ENCODE results near the gene SMAD2. TPM values are rescaled to one million over a fixed set of nuclear protein-coding genes. Genes with fewer than 3 reads are reported as not detected.

Gene SMAD2
- total and polyA plus RNA-seq, 4 experiments from 2014 or later, result 88.5 to 131 (median 109) TPM

DNA sequence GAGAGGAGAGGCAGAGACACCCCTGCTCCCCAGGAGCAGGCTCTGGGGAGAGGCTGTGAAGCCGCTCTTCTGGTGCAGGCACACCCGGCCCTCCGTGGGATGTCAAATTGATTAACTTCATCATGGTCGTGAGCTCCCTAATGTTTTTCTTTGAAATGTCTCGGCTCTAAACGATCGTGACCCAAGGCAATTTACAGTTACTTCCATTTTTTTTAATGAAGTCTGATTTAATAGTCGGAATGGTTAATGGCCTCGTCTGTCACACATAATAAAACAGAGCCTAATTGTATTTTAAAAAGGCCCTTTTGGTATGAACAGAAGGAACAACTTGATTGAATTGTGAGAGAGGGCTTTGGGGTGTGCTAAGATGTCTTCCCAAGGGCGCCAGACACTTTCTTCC lies 130.2 kb downstream of the SMAD2 start:
- Histone ChIP-seq H3K9me3 (ENCODE audit: control insufficient read depth in 1 of 2, low read length in 2 of 2) (no peaks in the 10 kb centered on the region), H3K36me3 (ENCODE audit: insufficient read depth, low read length) (no peaks in the 10 kb centered on the region), H3K27ac (ENCODE audit: low read depth, low read length) (no peak overlapping the region), H3K4me3 (ENCODE audit: low read length in 2 of 2) (no peak overlapping the region), H3K4me1 (ENCODE audit: insufficient read depth, low read length) (no peaks in the 10 kb centered on the region), H3K27me3 (ENCODE audit: insufficient read depth, low read length) (no peaks in the 10 kb centered on the region)
- POLR2A ChIA-PET (ENCODE audit: partially characterized antibody), result no interaction called here
- Mint-ChIP-seq H3K9me3 (peaks cover 0 to 3% (median 0%) of the 10 kb centered on the region in 8 donors), H3K4me3 (no peak overlapping the region), H3K36me3 (no peaks in the 10 kb centered on the region), H3K27me3 (peaks cover 4 to 7% of the 10 kb centered on the region in 2 donors), H3K4me1 (no peaks in the 10 kb centered on the region), H3K27ac (no peak overlapping the region)
- DNase-seq, result no peak
- intact Hi-C loops (cut with micrococcal nuclease), result no loop called here
- CTCF ChIA-PET (ENCODE audit: partially characterized antibody), result no interaction called here

DNA sequence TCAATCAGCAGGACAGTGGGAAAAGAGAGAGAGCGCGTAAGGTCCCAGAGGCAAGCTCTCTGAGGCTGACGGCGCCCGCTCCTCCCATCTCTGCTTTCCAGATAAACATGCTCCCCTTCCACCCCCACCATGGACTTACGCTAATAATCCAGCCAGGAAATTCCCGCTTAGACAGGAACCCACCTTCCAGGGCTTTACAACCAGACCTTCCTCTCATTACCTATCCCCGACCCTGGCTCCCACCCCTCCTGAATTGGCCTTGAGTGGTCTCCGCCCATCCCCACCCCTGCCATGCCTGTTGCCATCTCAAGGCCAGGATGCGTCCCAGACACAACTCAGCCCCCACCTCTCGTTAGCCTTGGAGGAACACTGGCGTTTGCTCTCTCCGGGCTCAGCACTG lies 131.1 kb downstream of the SMAD2 start:
- POLR2A ChIA-PET (ENCODE audit: partially characterized antibody), result no interaction called here
- Histone ChIP-seq H3K36me3 (ENCODE audit: insufficient read depth, low read length) (no peaks in the 10 kb centered on the region), H3K27ac (ENCODE audit: low read depth, low read length) (no peak overlapping the region), H3K9me3 (ENCODE audit: control insufficient read depth in 1 of 2, low read length in 2 of 2) (no peaks in the 10 kb centered on the region), H3K4me3 (ENCODE audit: low read length in 2 of 2) (no peak overlapping the region), H3K27me3 (ENCODE audit: insufficient read depth, low read length) (no peaks in the 10 kb centered on the region), H3K4me1 (ENCODE audit: insufficient read depth, low read length) (no peaks in the 10 kb centered on the region)
- CTCF ChIA-PET (ENCODE audit: partially characterized antibody), result no interaction called here
- DNase-seq, result no peak
- Mint-ChIP-seq H3K9me3 (peaks cover 0 to 3% (median 0%) of the 10 kb centered on the region in 8 donors), H3K36me3 (no peaks in the 10 kb centered on the region), H3K4me1 (no peaks in the 10 kb centered on the region), H3K27me3 (peaks cover 4 to 5% of the 10 kb centered on the region in 2 donors), H3K4me3 (no peak overlapping the region), H3K27ac (no peak overlapping the region)
- intact Hi-C loops (cut with micrococcal nuclease), result no loop called here

DNA sequence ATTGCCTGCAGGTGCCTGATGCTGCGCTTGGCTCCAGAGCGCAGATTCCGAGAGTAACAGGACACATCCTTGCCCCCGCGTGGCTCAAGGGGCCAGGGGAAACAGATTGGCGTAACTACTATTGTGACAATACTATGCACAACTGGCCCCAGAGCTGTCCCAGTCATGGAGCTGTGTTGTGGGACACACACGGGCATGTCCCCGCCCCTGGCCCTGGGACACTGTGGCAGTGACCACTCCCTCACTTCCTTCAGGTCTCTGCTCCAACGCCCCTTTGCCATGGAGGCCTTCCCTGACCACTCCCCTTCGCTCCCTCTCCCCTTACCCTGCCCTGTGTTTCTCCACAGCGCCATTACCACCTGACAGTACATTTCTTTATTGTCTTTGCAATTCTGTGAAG lies 132.1 kb downstream of the SMAD2 start:
- H3K4me3 ChIP-seq (ENCODE audit: low read length in 2 of 2), result no peak overlapping the region
- H3K9me3 ChIP-seq (ENCODE audit: control insufficient read depth in 1 of 2, low read length in 2 of 2), result no peaks in the 10 kb centered on the region
- Mint-ChIP-seq H3K4me3 (no peak overlapping the region), H3K36me3 (no peaks in the 10 kb centered on the region), H3K27me3 (peaks cover 4 to 10% of the 10 kb centered on the region in 2 donors), H3K27ac (no peak overlapping the region), H3K9me3 (no peaks in the 10 kb centered on the region), H3K4me1 (no peaks in the 10 kb centered on the region)
- no peak for DNase-seq
- H3K27me3 ChIP-seq (ENCODE audit: insufficient read depth, low read length), result no peaks in the 10 kb centered on the region
- ChIA-PET CTCF (ENCODE audit: partially characterized antibody) (no interaction called here), POLR2A (ENCODE audit: partially characterized antibody) (no interaction called here)
- intact Hi-C loops (cut with micrococcal nuclease), result no loop called here
- H3K36me3 ChIP-seq (ENCODE audit: insufficient read depth, low read length), result no peaks in the 10 kb centered on the region
- no peak overlapping the region for H3K27ac ChIP-seq (ENCODE audit: low read depth, low read length)
- H3K4me1 ChIP-seq (ENCODE audit: insufficient read depth, low read length), result no peaks in the 10 kb centered on the region

DNA sequence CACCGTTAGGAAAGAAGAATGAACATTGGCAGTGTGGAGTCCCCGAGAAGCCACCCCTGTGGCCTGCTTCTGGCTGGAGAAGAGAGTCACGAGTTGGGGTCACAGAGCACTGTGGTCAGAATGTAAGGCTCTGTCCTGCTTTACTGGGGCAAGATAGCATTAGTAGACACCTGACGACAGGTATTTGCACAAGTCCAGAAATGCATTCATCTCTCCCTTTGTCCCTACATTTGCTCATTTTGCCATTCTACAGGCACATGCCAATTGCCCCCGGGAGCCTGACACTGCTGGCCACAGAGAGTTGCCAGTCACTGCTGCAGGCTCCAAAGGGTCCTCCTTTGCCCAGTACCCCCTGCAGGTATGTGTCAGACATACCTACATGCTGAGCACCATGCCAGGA lies 133.3 kb downstream of the SMAD2 start:
- no peak for DNase-seq
- H3K4me1 ChIP-seq (ENCODE audit: insufficient read depth, low read length), result no peaks in the 10 kb centered on the region
- Mint-ChIP-seq H3K4me3 (no peak overlapping the region), H3K4me1 (no peaks in the 10 kb centered on the region), H3K27ac (no peak overlapping the region), H3K36me3 (no peaks in the 10 kb centered on the region), H3K27me3 (peaks cover 5 to 14% of the 10 kb centered on the region in 2 donors), H3K9me3 (no peaks in the 10 kb centered on the region)
- H3K27ac ChIP-seq (ENCODE audit: low read depth, low read length), result no peak overlapping the region
- intact Hi-C loops (cut with micrococcal nuclease), result no loop called here
- no peaks in the 10 kb centered on the region for H3K9me3 ChIP-seq (ENCODE audit: control insufficient read depth in 1 of 2, low read length in 2 of 2)
- CTCF ChIA-PET (ENCODE audit: partially characterized antibody), result no interaction called here
- no peaks in the 10 kb centered on the region for H3K36me3 ChIP-seq (ENCODE audit: insufficient read depth, low read length)
- no peaks in the 10 kb centered on the region for H3K27me3 ChIP-seq (ENCODE audit: insufficient read depth, low read length)
- POLR2A ChIA-PET (ENCODE audit: partially characterized antibody), result no interaction called here
- no peak overlapping the region for H3K4me3 ChIP-seq (ENCODE audit: low read length in 2 of 2)

DNA sequence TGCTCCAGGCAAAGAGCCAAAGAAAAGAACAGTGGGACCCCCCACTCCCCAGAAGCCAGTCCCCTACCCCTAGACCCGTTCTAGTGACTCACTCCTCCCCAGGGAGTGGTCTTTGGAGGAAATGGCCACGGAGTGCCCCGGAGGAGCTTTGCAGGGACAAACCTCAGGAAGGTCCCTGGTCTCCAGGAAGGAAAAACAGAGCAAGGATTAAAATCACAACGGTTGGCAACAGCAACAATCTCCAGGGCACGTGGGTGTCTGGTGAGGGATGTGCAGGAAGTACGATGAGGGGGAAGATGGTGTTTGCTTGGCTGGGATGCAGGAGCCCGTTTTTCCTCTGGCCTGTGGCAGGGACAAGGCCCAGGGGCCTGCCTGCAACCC lies 135.0 kb downstream of the SMAD2 start:
- CTCF ChIA-PET (ENCODE audit: partially characterized antibody), result no interaction called here
- Histone ChIP-seq H3K27ac (ENCODE audit: low read depth, low read length) (no peak overlapping the region), H3K9me3 (ENCODE audit: control insufficient read depth in 1 of 2, low read length in 2 of 2) (no peaks in the 10 kb centered on the region), H3K4me1 (ENCODE audit: insufficient read depth, low read length) (no peaks in the 10 kb centered on the region), H3K36me3 (ENCODE audit: insufficient read depth, low read length) (no peaks in the 10 kb centered on the region), H3K4me3 (ENCODE audit: low read length in 2 of 2) (no peak overlapping the region), H3K27me3 (ENCODE audit: insufficient read depth, low read length) (no peaks in the 10 kb centered on the region)
- no peak for DNase-seq
- Mint-ChIP-seq H3K27ac (peak overlapping the region in 1 of 7 donors; percentile 44), H3K9me3 (no peaks in the 10 kb centered on the region), H3K36me3 (no peaks in the 10 kb centered on the region), H3K4me1 (no peaks in the 10 kb centered on the region), H3K4me3 (no peak overlapping the region), H3K27me3 (peaks cover 5 to 14% of the 10 kb centered on the region in 2 donors)
- intact Hi-C loops (cut with micrococcal nuclease), result no loop called here
- POLR2A ChIA-PET (ENCODE audit: partially characterized antibody), result no interaction called here

DNA sequence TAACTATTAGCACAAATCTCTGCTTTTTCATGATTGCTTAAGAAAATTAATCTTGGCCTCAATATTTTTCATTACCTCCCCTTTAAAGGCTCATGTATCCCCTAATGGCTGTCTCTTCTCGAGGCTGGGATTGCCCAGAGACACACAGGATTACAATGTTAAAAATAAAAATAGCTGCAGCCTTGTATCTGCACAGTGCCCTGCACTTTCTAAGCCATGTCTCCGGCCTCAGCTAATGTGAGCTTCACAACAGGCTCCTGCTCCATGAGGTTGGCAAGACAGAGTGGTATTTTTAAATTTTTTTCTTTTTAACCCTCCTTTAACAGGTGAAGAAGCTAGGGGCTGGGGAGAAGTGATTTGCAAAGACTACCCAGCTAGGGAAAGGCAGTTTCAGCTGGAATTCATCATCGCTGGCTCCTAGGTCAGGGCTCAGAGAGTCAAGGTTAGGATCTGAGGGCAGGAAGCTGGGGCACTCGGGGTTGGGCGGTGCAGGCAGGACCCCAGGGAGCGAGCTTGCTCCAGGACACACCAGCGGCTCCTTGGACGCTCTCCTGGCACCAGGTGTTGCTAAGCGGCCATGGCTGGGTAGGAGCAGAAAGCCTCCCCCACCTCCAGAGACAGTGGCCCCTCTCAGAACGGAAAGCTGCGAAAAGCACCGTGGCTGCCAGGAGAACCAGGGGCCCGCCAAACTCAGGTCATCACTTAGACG lies 135.6 kb downstream of the SMAD2 start:
- Histone ChIP-seq H3K4me3 (ENCODE audit: low read length in 2 of 2) (no peak overlapping the region), H3K27ac (ENCODE audit: low read depth, low read length) (no peak overlapping the region), H3K9me3 (ENCODE audit: control insufficient read depth in 1 of 2, low read length in 2 of 2) (no peaks in the 10 kb centered on the region), H3K36me3 (ENCODE audit: insufficient read depth, low read length) (no peaks in the 10 kb centered on the region), H3K4me1 (ENCODE audit: insufficient read depth, low read length) (no peaks in the 10 kb centered on the region), H3K27me3 (ENCODE audit: insufficient read depth, low read length) (no peaks in the 10 kb centered on the region)
- Mint-ChIP-seq H3K36me3 (no peaks in the 10 kb centered on the region), H3K9me3 (no peaks in the 10 kb centered on the region), H3K4me1 (no peaks in the 10 kb centered on the region), H3K27me3 (peaks cover 5 to 14% of the 10 kb centered on the region in 2 donors), H3K27ac (no peak overlapping the region), H3K4me3 (no peak overlapping the region)
- ChIA-PET CTCF (ENCODE audit: partially characterized antibody) (no interaction called here), POLR2A (ENCODE audit: partially characterized antibody) (no interaction called here)
- intact Hi-C loops (cut with micrococcal nuclease), result no loop called here
- no peak for DNase-seq

DNA sequence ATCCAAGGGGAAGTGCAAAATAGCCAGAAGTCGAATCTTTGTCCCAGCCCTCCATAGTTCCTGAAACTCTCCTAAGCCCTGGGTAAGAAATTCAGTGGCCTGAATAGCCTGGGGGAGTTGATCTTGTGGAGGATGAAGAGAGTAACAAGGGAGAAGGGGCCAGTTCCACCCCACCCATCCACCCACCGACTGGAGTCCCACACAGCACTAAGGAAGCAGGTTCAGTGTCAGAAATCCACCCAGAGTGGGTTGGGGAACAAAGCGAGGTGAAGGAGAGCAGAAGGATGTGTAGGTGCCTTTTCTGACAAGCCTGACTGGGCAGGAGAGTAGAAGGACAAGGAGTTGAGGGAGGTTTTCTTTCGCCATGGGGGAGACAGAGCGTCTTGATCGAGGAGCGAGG lies 136.8 kb downstream of the SMAD2 start:
- DNase-seq, result no peak
- Histone ChIP-seq H3K27ac (ENCODE audit: low read depth, low read length) (no peak overlapping the region), H3K27me3 (ENCODE audit: insufficient read depth, low read length) (no peaks in the 10 kb centered on the region), H3K4me1 (ENCODE audit: insufficient read depth, low read length) (no peaks in the 10 kb centered on the region), H3K36me3 (ENCODE audit: insufficient read depth, low read length) (no peaks in the 10 kb centered on the region), H3K9me3 (ENCODE audit: control insufficient read depth in 1 of 2, low read length in 2 of 2) (no peaks in the 10 kb centered on the region), H3K4me3 (ENCODE audit: low read length in 2 of 2) (no peak overlapping the region)
- Mint-ChIP-seq H3K36me3 (no peaks in the 10 kb centered on the region), H3K4me1 (no peaks in the 10 kb centered on the region), H3K9me3 (no peaks in the 10 kb centered on the region), H3K27ac (no peak overlapping the region), H3K27me3 (peaks cover 6 to 15% of the 10 kb centered on the region in 2 donors), H3K4me3 (no peak overlapping the region)
- ChIA-PET POLR2A (ENCODE audit: partially characterized antibody) (no interaction called here), CTCF (ENCODE audit: partially characterized antibody) (no interaction called here)
- intact Hi-C loops (cut with micrococcal nuclease), result no loop called here
